HG02588 (cell line): ENCODE data around the gene TEPSIN.

Experiments
- ATAC-seq: cut with Tn5 transposase; IDR thresholded peaks from one replicate; pipeline ENCODE4 v1.9.1; 2021; ENCODE audit warnings: mild to moderate bottlenecking, moderate library complexity; ENCODE audit not compliant: unreplicated experiment

TEPSIN gene

DNA sequence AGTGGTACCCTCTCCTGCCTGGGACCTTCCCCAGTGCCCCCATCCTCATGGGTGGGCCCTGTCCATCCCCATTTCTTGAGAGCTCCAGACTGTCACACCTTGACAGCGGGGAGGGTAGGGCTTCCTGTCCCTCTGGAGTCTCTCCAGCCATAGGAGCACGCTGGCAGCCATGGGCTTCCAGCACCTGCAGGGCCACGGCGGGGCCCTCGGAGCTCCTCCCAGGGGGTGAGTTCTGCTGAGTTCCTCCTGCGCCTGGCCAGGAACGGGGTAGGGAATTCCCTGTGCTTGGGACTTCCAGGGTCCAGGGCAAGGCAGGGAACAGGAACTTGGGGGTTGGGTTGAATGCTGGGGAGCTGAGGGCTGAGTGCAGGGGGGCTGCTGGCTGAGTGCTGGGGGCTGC, 49.8 kb downstream of the TEPSIN start:
- ATAC-seq, result no peak

DNA sequence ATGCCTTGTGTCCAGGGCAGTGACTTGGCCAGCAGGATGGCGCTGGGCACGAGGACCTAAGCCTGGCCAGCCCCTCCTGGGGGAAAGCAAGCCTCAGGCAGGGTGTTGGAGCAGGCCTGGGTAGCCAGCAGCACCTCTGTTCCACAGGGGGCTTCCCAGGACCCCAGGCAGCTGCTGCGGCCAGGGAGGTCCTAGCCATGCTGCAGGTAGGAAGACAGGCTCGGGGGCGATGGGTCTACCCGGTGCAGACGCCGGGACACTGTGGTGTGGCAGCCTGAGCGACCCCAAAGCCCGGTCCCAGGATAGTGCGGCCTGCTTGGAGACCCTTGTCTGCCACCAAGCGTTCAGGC, 50.4 kb downstream of the TEPSIN start:
- no peak for ATAC-seq

DNA sequence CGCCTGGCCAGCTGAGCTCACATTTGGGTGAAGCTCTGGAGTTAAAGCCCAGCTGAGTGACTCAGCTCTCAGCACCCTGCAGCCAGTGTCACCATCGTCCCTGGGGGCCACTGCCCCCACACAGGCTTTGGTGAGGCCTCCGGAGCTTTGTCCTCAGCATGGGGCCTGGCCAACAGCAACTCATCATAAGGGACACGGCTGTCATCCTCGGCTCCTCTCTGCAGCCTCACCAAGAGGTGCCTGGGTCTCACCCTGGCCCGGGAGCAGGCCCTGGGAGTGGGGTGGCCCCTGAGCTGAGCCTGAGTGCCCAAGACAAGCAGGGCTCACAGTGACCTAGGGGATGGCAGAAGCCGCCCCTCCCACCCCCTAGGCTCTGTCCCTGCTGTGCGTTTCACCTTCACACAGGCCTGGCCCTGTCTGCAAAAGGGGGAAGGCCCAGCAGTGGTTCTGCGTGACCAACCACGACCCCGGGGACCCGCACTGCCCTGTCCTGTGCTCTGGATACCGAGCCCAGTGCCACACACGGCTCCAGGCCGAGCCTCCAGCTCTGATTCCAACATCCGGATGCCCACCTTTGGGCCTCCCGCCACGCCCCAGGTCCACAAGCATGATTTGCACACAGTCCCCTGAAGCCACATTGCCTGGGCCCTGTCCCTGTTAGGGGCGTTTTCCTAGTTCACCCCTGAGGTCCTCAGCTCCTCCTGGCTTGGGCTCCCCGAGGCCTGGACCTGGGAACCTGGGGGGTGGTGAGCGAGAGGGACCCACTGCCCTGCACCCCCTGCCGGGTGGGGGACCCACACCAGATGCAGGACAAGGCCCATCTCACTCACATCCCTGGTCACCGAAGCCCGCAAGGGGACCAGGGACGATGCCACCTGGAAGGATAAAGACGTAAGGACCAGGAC, 51.0 kb downstream of the TEPSIN start:
- ATAC-seq, result no peak

DNA sequence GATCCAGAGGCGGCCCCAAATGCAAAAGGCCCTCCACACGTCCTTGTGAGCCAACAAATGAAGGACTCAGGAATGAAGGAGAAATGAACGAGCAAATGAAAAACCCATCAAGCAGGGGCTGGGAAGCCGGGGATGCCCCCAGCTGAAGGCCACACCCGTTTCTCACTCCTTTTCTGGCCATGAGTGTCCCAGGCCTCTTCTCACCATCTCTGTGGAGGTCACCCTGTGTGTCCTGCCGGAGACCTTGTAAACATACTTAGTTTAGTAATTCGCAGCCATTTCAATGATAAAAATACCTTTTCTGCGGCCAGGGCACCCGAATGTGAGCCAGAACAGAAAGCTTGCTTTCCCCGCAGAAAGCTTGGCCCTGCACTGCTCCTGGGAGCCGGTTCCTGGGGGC, 51.7 kb downstream of the TEPSIN start:
- ATAC-seq, result no peak

DNA sequence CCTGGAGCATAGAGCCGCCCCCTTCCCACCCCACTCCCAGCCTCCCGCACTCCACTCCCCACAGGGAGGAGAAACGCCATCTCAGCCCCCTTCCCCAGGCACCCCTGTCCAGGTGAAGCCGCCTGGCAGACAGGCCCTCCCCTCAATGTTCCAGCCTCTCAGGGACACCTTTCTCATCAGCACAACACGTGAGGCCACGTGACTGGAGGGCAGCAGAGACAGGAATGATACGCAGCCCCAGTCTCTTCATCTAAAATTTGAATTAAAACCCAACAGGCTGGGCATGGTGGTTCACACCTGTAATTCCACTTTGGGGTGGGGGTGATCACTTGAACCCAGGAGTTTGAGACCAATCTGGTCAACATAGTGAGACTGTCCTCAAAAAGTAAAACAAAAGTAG, 52.7 kb downstream of the TEPSIN start:
- ATAC-seq, result no peak

DNA sequence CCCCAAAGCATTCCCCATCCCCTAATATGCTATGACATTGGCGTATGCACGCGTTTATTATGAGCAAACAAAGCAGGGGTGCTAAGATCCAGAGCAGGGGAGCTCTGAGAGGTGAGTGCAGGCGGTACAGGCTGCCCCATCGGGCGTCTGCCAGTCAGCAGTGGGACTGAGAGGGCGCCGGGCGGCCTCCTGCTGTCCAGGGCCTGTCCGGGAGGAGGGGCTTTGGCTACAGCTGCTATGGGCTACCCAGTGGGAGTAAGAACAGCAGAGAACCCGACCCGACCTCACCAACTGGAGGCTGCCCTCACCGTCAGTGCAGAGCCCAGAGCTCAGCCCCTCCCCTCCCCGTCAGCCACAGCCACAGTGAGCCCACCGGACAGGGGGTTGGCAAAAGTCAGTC, 54.3 kb downstream of the TEPSIN start:
- ATAC-seq, result no peak

DNA sequence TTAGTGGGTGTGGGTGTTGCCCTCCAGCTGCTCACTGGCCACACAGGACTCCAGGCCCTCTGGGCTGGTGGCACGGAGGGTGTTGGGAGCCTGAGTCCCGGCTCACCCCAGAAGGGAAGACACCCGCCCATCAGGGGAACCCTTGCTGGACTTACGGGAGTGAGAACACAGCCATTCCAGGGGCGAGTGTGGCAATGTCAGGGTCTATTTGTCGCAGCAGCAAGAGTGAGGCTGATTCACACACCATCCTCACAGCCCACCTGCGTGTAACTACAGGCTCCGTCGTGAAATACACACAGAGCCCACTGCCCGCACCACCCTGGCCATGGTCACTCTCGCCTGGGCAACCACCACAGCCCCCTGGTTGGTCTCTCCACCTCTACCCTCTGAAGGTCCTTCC, 55.0 kb downstream of the TEPSIN start:
- ATAC-seq, result no peak

DNA sequence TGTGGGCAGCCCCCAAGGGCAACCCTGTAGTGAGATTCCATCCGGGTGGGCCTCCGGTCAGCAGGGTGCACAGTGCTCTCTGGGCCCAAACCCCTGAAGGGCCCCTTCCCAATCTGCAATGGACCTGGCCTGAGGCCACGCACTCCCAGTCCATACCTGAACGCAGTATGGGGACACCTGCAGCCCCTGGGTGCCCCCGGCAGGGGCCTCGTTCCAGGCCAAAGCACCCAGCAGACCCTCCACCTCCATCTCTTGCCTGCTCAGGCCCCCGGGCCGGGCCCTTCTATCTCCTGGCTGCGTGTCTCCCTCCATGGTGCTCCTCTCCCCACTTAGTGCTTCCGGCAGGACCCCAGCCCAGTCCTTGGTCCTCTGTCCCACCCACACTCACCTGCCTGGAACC, 55.5 kb downstream of the TEPSIN start:
- no peak for ATAC-seq

DNA sequence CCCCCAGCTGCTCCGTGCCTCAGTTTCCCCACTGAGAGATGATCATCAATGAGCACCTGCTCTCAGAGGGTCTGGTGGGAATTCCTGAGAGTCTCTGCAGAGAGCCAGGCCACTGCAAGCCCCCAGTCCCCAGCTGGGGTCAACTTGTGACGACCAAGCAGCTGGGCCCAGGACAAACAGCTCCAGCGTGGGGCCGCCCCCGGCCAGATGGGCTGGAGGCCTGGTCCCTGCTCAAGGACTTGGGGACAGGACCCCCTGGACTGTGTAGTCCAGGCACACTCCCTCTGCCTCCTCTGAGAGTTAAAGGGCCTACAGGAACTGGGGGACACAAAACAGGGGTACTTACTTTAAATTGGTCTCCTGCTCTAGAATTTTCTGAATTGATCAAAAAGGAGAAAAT, 56.3 kb downstream of the TEPSIN start:
- no peak for ATAC-seq

DNA sequence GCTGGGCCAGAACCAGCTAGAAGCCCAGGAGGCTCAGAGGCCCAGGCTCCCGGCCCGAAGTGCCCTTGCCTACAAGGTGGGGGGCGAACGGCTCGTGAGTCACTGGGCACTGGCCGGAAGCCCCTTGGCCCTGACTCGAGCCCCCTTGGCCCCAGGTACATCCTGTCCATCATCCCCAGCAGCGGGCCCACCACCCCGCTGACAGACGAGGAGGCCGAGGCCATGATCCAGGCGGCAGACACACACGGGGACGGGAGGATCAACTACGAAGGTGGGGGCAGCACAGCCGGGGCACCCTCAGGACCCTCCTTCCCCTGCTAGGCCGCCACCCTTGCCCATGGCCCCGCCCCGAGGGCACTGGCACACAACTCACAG, 57.1 kb downstream of the TEPSIN start:
- no peak for ATAC-seq

DNA sequence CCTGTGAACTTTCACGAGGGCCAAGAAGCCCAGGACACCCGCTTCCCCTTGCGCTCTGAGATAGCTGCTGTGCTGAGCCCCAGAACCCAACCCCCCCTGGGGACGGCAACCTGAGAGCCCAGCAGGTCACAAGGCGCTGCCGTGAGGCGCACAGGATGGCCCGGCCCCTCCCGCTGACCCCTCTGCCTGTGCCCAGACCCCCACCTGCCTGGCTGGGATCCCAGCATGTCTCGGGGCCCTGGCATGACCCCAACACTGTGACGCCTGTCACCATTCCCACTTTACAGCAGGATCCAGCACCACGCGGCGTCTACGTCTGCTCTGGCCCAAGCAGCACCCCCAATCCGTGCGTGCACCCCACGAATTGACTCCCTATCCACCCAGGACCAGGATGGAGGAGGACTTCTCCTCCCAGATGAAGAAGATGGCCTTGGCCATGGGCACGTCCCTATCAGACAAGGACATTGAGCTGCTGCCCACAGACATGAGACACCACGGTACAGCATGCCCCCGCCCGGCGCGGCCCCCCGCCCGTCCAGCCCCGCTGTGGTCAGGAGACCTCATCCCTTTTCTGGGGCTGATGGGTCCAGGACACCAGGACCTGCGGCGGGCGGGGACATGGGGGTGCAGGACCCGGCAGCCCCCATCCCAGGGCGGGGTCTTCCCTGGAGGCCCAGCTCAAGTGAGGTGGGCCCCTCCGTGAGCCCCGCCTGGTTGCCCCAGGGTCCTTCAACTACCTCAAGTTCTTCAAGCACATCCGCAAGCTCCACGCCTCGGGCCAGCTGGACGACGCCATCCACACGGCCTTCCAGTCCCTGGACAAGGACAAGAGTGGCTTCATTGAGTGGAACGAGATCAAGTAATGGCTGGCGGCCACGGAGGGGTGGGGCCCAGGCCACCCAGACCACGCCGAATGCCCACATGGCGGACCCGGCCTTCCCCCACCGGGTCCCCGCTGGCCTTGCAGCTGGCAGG, 57.7 kb downstream of the TEPSIN start:
- ATAC-seq, result no peak

DNA sequence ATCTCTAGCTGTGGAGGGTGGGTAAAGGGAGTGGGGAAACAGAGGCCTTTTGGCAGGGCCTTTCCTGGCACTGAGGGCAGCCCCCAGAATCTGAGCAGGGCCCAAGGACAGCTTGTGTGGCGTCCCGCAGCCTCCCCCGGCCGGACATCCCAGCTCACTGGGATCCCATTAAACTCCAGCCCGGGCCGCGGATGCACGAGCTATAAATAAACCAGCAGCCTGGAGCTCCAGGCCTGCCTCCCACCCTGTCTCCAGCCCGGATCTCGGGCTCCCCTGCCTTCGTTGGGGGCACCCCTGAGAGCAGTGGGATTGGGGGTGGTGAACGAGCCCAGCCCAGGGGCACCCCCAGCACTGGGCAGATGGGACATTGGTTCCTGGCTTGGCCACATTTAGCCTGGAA, 59.0 kb downstream of the TEPSIN start:
- no peak for ATAC-seq

DNA sequence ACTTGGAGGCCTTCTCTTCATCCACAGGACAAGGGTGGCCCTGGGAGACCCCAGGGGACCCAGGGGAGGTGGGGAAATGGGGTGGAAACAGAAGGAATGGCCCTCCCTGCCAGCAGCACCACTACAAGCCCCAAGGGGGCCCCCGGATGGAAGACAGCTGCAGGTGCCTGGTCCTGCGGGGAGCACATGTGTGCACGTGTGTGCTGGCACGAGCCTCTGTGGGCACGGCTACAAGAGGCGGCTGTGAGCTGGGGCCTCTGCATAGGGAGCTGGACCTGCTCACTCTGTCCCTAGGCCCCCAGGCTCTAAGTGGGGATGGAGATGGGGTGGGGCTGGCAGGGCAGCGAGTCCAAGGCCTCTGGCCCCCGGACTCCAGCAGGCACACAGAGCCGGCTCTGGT, 59.6 kb downstream of the TEPSIN start:
- no peak for ATAC-seq
